Mucosa of descending colon (tissue), 3 donors: ENCODE results near the gene NOD2. TPM values are rescaled to one million over a fixed set of nuclear protein-coding genes. Genes with fewer than 3 reads are reported as not detected.
A peak's percentile ranks its signal among the peaks of the same experiment; 100 is the strongest.

Experiments
- ATAC-seq: fragments of 200-7000 bp; cut with Tn5 transposase; one replicate; pipeline ENCODE4 v1.9.1; 2020; ENCODE audit warnings: mild to moderate bottlenecking, moderate library complexity
- DNase-seq, 3 donors: peaks; one replicate each; pipeline ENCODE4 v3.0.0-alpha.2; 2020
- H3K36me3 ChIP-seq: fragments of 200-600 bp; one replicate; pipeline ENCODE4 v1.8.0; 2021; ENCODE audit warnings: low read depth, mild to moderate bottlenecking
- H3K4me1 ChIP-seq: fragments of 200-600 bp; one replicate; pipeline ENCODE4 v1.8.0; 2021; ENCODE audit warnings: low read depth, mild to moderate bottlenecking
- H3K4me3 ChIP-seq: fragments of 200-600 bp; one replicate; pipeline ENCODE4 v1.8.0; 2021; ENCODE audit warnings: mild to moderate bottlenecking
- H3K9me3 ChIP-seq: fragments of 200-600 bp; one replicate; pipeline ENCODE4 v1.8.0; 2021; ENCODE audit warnings: mild to moderate bottlenecking
- intact Hi-C, 2 donors: fragments of 100-400 bp; cut with DNase I in 1 of 2; cut with micrococcal nuclease in 1 of 2; formaldehyde crosslinking; loops; one replicate each; pipeline versions ENCODE4 v1.11.0 to v1.11.1; 2022; cut with DNase I, micrococcal nuclease
- total RNA-seq, 3 donors: library from RNA; stranded (reverse); fragmentation: NEBNext Ultra II Directional in 2 of 3; extraction: Animal tissue kit (Norgen Biotek cat#: 25700) in 2 of 3; gene quantifications; one replicate each; pipeline versions ENCODE4 v1.2.1 to v1.2.4, GENCODE V29; 2021 to 2023
- TF ChIP-seq, protein P1 (sequence below): fragments of 200-600 bp; IDR thresholded peaks from one replicate; pipeline ENCODE4 v1.8.0; 2022; ENCODE audit warnings: antibody characterized with exemption, mild to moderate bottlenecking
- donor health status: DM: no; HTN: no; CAD: no; lungs with moderate emphysema.
- donor health status: DM: no; HTN: no; CAD: no.
- donor health status: DM: no; HTN: yes; CAD: no.

The NOD2 gene
- total RNA-seq, 3 donors from 2014 or later = 0.87 to 2.4 (median 2.0) TPM

DNA sequence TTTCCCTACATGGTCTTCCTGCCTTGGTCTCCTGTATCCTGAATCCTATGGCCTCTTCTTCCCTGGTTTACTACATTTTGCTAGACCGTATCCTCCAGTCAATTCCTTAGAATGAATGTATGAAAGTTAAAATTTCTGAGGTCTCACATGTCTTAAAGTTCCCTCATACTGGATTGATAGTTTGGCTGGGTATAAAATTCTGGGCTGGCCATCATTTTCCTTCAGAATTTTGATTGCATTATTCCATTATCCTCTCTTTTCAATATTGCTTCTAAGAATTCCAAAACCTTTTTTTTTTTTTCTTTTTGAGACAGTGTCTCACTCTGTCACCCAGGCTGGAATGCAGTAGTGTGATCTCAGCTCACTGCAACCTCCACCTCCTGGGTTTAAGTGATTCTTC, 10.8 kb downstream of the NOD2 start:
- DNase-seq = no peak
- TF ChIP-seq, protein P1, sequence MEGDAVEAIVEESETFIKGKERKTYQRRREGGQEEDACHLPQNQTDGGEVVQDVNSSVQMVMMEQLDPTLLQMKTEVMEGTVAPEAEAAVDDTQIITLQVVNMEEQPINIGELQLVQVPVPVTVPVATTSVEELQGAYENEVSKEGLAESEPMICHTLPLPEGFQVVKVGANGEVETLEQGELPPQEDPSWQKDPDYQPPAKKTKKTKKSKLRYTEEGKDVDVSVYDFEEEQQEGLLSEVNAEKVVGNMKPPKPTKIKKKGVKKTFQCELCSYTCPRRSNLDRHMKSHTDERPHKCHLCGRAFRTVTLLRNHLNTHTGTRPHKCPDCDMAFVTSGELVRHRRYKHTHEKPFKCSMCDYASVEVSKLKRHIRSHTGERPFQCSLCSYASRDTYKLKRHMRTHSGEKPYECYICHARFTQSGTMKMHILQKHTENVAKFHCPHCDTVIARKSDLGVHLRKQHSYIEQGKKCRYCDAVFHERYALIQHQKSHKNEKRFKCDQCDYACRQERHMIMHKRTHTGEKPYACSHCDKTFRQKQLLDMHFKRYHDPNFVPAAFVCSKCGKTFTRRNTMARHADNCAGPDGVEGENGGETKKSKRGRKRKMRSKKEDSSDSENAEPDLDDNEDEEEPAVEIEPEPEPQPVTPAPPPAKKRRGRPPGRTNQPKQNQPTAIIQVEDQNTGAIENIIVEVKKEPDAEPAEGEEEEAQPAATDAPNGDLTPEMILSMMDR = no peak
- intact Hi-C loops = no loop called here
- Histone ChIP-seq H3K36me3 (no peaks in the 10 kb centered on the region), H3K9me3 (peaks cover 14% of the 10 kb centered on the region), H3K4me1 (no peaks in the 10 kb centered on the region), H3K4me3 (no peak overlapping the region)
- ATAC-seq = no peak

DNA sequence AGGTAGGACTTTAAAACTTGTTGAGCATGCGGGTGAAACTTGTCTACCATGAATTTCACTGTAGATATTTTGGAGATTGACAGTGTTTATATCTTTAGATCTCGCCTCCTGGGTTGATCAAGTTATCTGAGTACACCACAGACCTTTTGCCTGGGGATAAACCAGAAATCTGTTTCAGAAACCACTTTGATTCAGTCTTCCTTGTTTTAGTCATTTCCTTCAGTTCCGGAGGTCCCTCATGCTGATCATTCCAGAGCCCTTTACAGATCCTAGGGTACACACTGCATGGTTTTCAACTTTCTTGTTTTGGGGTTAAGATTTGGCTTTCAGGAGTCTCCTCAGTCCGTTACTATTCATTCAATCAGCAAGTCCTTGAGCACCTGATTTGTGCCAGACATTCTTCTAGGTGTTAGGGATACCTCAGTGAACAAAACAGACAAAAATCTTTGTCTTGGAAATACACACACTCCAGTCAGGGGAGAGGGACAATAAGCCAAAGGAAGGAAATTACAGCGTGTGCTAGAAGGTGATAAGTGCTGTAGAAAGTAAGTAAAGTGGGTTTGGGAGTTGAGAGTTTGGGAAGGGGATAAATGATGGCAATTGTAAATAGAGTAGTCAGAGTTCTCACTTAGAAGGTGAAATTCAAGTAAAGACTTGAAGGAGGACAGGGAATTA, 12.2 kb downstream of the NOD2 start:
- DNase-seq = no peak
- intact Hi-C loops = no loop called here
- no peak for ATAC-seq
- Histone ChIP-seq H3K4me3 (no peak overlapping the region), H3K36me3 (no peaks in the 10 kb centered on the region), H3K9me3 (peaks cover 14% of the 10 kb centered on the region), H3K4me1 (no peaks in the 10 kb centered on the region)
- TF ChIP-seq, protein P1 = no peak

DNA sequence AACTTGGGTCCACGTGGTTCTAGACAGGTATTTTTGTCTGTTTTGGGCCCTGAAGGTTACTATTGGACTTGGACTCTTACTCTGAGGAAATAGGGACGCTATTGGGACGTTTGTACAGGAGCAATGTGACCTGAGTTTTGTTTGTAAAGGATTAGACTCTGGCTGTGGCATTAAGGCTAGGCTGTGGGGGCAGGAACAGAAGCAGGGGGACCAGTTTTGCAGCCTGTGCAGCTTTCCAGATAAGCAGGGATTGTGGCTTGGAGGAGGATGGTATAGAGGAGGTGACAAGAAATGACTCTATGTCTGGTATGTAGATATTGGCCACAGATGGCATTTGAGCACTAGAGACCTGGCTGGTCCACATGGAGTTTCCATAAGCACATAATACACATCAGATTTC, 12.8 kb downstream of the NOD2 start:
- no peak for DNase-seq
- Histone ChIP-seq H3K4me1 (no peaks in the 10 kb centered on the region), H3K36me3 (no peaks in the 10 kb centered on the region), H3K9me3 (peaks cover 14% of the 10 kb centered on the region), H3K4me3 (no peak overlapping the region)
- no peak for ATAC-seq
- intact Hi-C loops = no loop called here
- TF ChIP-seq, protein P1 = no peak

DNA sequence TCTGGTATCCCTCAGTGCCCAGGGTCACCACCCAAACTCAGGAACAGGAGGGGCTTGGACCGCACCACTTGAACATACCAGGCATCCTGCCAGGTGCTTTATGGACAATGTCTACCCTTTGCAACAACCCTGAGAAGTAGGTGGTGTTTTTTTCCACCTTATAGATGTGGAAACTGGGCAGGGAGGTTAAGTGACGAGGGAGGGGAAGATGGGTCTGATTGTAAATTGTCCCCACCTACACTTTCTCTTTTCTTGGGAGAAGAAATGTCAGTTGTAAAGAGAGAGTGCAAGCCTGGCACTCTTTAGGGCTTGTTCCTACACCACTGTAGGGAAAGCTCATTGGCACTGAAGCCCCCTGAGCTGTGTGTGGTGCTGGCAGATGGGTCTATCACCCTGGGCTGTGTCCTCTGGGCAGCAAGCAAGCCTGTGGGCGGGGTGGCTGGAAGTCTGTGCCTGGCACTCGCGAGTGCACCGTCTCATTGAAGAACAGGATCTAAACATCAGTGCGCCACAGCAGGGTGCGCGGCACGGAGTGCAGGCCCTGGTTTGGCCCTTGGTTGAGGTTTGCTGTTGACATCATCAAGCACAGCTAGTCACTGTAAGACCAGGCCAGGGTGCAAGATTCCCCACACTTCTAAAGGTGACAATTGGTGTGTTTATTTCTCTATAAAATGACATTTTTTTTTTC, 15.1 kb downstream of the NOD2 start:
- Histone ChIP-seq H3K4me1 (no peaks in the 10 kb centered on the region), H3K4me3 (no peak overlapping the region), H3K36me3 (no peaks in the 10 kb centered on the region), H3K9me3 (peaks cover 14% of the 10 kb centered on the region)
- TF ChIP-seq, protein P1 = no peak
- peak; percentile 48 for ATAC-seq
- DNase-seq = no peak
- intact Hi-C loops = no loop called here

DNA sequence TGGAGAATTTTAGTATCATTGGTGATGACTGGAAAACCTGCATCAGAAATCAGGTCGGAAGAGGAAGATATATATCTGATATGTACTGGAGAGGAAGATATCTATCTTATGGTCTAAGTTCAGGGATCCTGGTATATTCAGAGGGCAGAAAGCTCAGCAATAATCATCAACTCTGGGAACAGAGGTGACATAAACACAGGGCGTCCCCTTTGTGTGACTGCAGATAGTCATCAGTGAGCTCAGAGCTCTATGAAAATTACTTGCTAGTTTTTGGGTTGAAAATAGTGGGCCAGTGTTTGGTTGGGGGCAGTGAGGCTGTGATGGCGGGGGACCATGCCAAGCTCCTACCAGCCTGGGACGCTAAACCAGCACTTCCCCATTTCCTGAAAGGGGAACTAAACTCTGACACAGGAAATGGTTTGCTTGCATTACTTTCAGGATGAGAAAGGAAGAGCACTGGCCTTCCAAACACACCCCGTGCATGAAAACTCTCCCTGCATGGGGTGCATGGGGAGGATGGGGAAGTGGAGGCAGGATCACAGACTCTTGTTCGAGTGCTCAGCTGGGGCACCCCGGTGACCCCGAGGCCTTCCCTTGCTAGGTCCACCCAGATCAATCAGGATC, 15.8 kb downstream of the NOD2 start:
- no peak for DNase-seq
- peaks cover 8% of the 10 kb centered on the region for H3K9me3 ChIP-seq
- no peaks in the 10 kb centered on the region for H3K36me3 ChIP-seq
- no peak overlapping the region for H3K4me3 ChIP-seq
- no peaks in the 10 kb centered on the region for H3K4me1 ChIP-seq
- peak; percentile 56 for ATAC-seq
- intact Hi-C loops = no loop called here
- TF ChIP-seq, protein P1 = no peak
